Thymus (tissue), 11 donors: ENCODE data around the gene FCN3. TPM values are rescaled to one million over a fixed set of nuclear protein-coding genes. Genes with fewer than 3 reads are reported as not detected.

ENCODE experiments used
- DNase-seq, 9 donors: peaks; one replicate each; pipeline ENCODE4 v3.0.0-alpha.2; 2013; ENCODE audit warnings: low spot score in 9 of 9, low read depth in 6 of 9, missing footprints in 1 of 9
- H3K27ac ChIP-seq, 2 donors: one replicate each; pipeline ENCODE4 v1.5.1; 2013; ENCODE audit warnings: control low read depth in 1 of 2, low read depth in 1 of 2, low read length in 1 of 2, mild to moderate bottlenecking in 1 of 2, moderate library complexity in 1 of 2
- H3K27me3 ChIP-seq, 2 donors: one replicate each; pipeline ENCODE4 v1.5.1; 2013; ENCODE audit warnings: low read length in 1 of 2; ENCODE audit not compliant: control insufficient read depth in 2 of 2, insufficient read depth in 1 of 2
- H3K36me3 ChIP-seq, 2 donors: one replicate each; pipeline ENCODE4 v1.5.1; 2013; ENCODE audit warnings: low read length in 1 of 2, mild to moderate bottlenecking in 1 of 2, moderate library complexity in 1 of 2; ENCODE audit not compliant: control insufficient read depth in 2 of 2, insufficient read depth in 2 of 2
- H3K4me1 ChIP-seq, 2 donors: one replicate each; pipeline ENCODE4 v1.5.1; 2013; ENCODE audit warnings: low read length in 2 of 2; ENCODE audit not compliant: control insufficient read depth in 2 of 2, insufficient read depth in 2 of 2
- H3K4me3 ChIP-seq, 2 donors: one replicate each; pipeline ENCODE4 v1.5.1; 2013; ENCODE audit warnings: low read length in 2 of 2, control low read depth in 1 of 2, mild to moderate bottlenecking in 1 of 2
- H3K9me3 ChIP-seq, 2 donors: one replicate each; pipeline ENCODE4 v1.5.1; 2013; ENCODE audit warnings: low read length in 1 of 2, mild to moderate bottlenecking in 1 of 2; ENCODE audit not compliant: control insufficient read depth in 2 of 2, insufficient read depth in 1 of 2
- WGBS: extraction: QIAGEN DNeasy Blood & Tissue Kit; methylation state at CpG from one replicate; pipeline ENCODE4 v1.1.7; 2013; 5-methylcytosine and 5-hydroxymethylcytosine counted together
- polyA plus RNA-seq: library from polyadenylated mRNA; stranded (reverse); fragments of 200-250 nt; gene quantifications from one replicate; pipeline ENCODE4 v1.2.3, GENCODE V29; 2013
- total RNA-seq: library from RNA; stranded (reverse); fragments of 120-200 nt; gene quantifications from one replicate; pipeline ENCODE4 v1.2.4, GENCODE V29; 2013
- donor health status: healthy.

Gene FCN3
- total and polyA plus RNA-seq, 2 donors = 0.47 to 10.7 TPM

DNA sequence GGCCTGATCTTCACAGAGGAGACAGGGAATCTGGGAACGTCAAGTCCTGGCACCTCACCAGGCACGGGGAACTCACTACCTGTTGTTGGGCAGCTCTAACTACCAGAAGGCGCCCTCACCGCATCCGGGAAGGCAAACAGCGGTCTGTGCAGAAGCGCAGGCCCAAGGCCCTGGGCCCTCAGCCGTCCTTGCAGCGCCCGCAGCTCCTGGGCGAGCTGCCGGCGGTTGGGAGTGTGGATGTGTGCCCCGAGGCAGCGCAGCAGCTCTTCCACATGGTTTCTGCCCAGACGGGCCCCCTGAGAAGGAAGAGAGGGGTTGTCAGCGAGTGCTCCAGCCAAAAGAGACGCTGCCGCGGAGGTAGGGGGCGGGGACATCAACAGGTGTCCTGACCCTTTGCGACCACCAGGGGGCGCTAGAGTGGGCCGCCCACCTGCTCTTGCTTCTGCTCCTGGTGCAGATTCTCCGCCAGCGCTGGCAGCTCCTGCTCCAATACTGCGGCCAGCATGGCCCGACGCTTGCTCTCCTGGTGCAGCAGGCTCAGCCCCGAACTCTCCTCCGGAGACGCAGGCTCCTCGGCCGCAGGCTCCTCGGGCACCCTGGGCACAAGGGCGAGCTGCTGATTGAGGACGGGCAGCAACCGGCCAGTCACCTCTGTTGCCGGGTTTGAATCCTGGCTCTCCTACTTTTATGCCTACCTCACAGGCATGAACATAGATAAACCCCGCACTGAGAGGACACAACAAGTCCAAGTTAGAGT is 17.2 kb downstream of the FCN3 start:
- DNase-seq = peak in 7 of 9 donors; percentile 71 to 89 (median 82)
- peaks cover 2 to 45% of the 10 kb centered on the region in 2 donors for H3K27me3 ChIP-seq
- H3K36me3 ChIP-seq = peaks cover 0 to 9% of the 10 kb centered on the region in 2 donors
- 21% methylated on average over 40 of the region's 40 CpGs for WGBS
- H3K4me3 ChIP-seq = peak overlapping the region; percentile 46 to 53
- H3K9me3 ChIP-seq = peaks cover 0 to 3% of the 10 kb centered on the region in 2 donors
- H3K4me1 ChIP-seq = peaks cover 12 to 40% of the 10 kb centered on the region in 2 donors
- H3K27ac ChIP-seq = peak overlapping the region; percentile 57 to 82

DNA sequence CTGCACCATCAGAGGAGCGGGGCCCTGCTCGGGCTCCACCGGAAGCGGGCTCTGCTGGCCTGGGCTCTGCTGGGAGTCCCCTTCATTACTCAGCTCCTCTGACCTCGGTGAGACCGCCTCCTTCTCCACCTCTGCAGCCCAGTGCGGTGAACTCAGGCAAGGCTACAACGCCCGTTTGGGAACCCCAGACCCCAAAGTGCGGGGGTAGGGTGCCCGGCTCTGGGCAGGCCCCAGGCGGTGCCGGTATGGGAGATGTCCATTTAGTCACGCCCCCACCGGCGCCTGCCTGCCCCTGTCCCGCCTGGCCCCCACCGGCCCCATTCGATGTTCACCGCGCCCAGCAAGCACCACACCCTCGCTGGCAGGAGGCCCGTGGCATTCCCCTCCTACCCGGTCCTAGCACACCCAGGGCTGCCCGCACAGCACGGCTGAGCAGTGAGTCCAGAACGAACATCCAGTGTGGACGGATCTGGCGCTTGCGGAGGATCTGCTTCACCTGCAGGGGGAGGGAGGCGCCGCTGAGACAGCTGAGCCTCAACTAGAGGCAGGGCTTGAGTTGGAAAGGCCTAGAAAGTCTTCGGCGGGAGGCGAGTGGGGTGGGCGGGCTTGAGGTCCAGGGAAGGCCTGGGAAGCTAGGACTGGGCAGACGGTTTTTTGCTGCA is 17.9 kb downstream of the FCN3 start:
- Histone ChIP-seq H3K4me1 (peaks cover 12 to 40% of the 10 kb centered on the region in 2 donors), H3K36me3 (peaks cover 0 to 9% of the 10 kb centered on the region in 2 donors), H3K27ac (peak overlapping the region in 1 of 2 donors; percentile 46), H3K9me3 (peaks cover 0 to 3% of the 10 kb centered on the region in 2 donors), H3K27me3 (peaks cover 2 to 42% of the 10 kb centered on the region in 2 donors), H3K4me3 (peak overlapping the region; percentile 46 to 53)
- WGBS = 80% methylated on average over 37 of the region's 37 CpGs
- DNase-seq = no peak

DNA sequence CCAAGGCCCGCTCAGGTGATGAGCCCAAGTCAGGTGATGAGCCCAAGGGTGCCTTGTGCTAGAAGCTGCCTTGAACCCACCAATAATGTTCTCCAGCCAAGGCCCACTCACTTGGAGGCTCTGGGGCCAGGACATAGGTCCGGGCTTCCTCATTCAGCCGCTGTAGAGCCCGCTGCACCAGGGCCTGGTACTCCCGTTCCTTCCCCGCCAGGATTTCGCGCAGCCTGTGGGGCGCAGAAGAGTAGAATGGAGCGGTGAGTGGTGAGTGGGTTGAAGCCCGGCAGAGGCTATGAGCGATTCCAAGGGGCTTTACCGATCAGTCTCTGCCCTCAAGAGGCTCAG is 18.4 kb downstream of the FCN3 start:
- no peak for DNase-seq
- H3K9me3 ChIP-seq = peaks cover 0 to 3% of the 10 kb centered on the region in 2 donors
- H3K27me3 ChIP-seq = peaks cover 2 to 37% of the 10 kb centered on the region in 2 donors
- H3K36me3 ChIP-seq = peaks cover 0 to 12% of the 10 kb centered on the region in 2 donors
- no peak overlapping the region for H3K4me3 ChIP-seq
- WGBS = 90% methylated on average over 13 of the region's 13 CpGs
- no peak overlapping the region for H3K27ac ChIP-seq
- peaks cover 12 to 40% of the 10 kb centered on the region in 2 donors for H3K4me1 ChIP-seq

DNA sequence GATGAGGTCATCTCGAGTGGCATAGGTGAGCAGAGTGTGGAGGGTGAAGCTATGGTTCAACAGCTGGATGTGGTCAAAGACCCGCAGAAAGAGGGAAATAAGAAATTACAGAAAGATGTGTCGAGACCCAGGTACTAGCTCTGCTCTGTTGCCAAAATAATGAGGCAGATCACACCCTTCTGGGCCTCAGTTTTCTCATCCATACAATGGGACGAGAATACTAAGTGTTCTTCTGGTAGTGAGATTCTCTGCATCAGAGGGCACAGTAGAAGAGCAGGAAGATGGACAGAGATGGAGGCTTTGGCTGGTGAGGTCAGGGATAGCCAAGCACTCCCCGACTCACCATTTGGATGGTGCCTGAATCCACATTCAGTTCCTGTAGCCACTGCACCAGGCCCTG is 18.9 kb downstream of the FCN3 start:
- Histone ChIP-seq H3K27ac (no peak overlapping the region), H3K4me3 (no peak overlapping the region), H3K27me3 (peaks cover 2 to 37% of the 10 kb centered on the region in 2 donors), H3K36me3 (peaks cover under 1 to 14% of the 10 kb centered on the region in 2 donors), H3K9me3 (peaks cover 0 to 3% of the 10 kb centered on the region in 2 donors), H3K4me1 (peaks cover 12 to 34% of the 10 kb centered on the region in 2 donors)
- DNase-seq = no peak
- WGBS = 95% methylated on average over 5 of the region's 5 CpGs

DNA sequence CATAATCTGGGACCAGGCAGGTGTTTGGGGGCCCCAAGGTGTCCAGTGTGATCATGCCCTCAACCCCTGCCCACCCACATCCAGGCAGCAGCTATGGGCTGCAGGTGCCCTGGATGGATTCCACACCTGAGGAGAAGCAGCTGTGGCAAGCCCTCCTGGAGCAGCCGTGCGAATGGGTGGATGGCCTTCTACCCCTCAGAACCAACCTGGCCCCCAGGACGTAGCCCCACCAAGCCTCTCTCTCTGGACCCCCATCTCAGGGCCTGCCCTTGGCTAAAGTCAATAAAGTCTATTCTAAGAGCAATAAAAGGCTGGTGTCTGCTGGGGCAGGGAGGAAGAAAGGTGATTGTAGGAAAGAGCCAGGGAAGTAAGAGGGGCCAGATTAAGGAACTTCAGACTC is 21.0 kb downstream of the FCN3 start:
- peaks cover 2 to 22% of the 10 kb centered on the region in 2 donors for H3K36me3 ChIP-seq
- peaks cover 0 to 31% of the 10 kb centered on the region in 2 donors for H3K27me3 ChIP-seq
- no peak for DNase-seq
- 95% methylated on average over 3 of the region's 3 CpGs for WGBS
- H3K27ac ChIP-seq = no peak overlapping the region
- H3K9me3 ChIP-seq = no peaks in the 10 kb centered on the region
- no peak overlapping the region for H3K4me3 ChIP-seq
- peaks cover 12 to 31% of the 10 kb centered on the region in 2 donors for H3K4me1 ChIP-seq

DNA sequence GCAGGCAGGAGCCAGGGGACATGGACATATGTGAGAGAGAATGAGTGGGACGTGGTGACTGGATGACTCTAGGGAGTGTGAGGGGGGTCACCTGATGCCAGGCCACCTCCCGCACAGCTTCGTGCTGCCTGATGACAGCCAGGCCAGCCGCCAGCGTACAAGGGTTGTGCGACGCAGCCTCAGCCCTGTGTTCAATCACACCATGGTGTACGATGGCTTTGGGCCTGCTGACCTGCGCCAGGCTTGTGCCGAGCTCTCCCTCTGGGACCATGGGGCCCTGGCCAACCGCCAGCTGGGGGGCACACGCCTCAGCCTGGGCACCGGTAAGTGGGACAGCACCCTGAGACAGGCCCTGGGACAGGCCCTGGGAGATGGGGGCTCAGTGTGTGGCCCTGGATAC is 21.5 kb downstream of the FCN3 start:
- Histone ChIP-seq H3K36me3 (peaks cover 2 to 22% of the 10 kb centered on the region in 2 donors), H3K4me3 (no peak overlapping the region), H3K9me3 (no peaks in the 10 kb centered on the region), H3K27ac (no peak overlapping the region), H3K27me3 (peaks cover 0 to 27% of the 10 kb centered on the region in 2 donors), H3K4me1 (peaks cover 12 to 32% of the 10 kb centered on the region in 2 donors)
- DNase-seq = no peak
- WGBS = 97% methylated on average over 13 of the region's 13 CpGs

DNA sequence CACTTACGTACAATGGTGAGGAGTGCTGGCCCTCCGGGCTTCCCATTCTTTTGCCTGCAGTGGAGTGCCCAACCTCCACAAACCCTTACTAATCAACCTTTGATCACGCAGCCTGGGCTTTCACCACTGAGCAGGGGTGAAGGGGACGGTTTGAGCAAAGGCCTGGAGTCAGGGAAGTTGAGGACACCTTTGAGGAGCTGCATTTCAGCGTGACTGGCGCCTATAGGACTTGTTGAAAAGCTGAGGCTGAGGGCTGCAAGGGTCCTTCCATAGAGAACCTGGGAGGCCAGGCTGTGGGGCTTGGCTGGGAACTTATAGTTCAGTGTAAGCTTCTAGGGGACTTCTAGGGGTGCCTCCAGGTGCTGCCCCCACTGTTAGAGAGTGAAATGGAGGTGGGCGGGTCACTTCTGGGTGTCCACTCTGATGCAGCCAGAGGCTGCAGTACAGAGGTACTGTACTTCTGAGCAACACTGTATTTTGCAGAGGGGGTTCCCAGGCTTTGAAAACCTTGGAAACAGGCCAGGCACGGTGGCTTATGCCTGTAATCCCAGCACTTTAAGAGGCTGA is 23.0 kb downstream of the FCN3 start:
- Histone ChIP-seq H3K4me1 (peaks cover 2 to 18% of the 10 kb centered on the region in 2 donors), H3K4me3 (no peak overlapping the region), H3K27ac (no peak overlapping the region), H3K36me3 (peaks cover 2 to 25% of the 10 kb centered on the region in 2 donors), H3K9me3 (no peaks in the 10 kb centered on the region), H3K27me3 (peaks cover 0 to 20% of the 10 kb centered on the region in 2 donors)
- DNase-seq = no peak
- WGBS = 93% methylated on average over 8 of the region's 8 CpGs

DNA sequence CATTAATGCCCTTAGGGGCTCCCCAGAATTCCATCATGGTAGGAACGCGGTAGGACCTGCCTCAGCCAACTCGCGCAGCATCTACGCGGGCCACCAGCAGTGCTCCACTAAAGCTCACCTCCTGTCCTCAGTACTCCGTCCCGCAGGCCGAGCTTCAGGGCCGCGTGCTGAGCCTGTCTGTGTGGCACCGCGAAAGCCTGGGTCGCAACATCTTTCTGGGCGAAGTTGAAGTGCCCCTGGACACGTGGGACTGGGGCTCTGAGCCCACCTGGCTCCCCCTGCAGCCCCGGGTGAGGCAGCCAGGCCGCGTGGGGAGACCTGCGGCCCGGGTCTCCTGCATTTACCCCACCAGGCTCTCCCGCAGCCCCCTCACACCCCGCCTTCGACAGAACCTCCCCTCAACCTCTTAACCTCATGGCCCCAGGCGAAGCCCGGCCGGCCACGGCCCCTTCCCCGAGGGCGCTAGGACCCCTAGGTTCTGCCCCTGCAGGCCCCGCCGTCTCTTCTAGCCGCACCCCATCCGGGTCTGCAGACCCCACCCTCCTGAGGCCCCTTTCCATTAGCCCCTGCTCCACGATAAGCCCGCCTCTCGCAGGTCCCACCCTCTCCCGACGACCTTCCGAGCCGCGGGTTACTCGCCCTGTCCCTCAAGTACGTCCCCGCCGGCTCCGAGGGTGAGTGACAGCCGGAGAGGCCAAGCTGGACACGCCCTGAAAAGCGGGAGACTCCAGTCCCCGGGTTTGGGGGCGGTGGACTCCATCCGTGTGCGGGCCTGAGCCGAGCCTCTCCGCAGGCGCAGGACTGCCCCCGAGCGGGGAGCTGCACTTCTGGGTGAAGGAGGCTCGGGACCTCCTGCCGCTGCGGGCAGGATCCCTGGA is 23.7 kb downstream of the FCN3 start:
- 93% methylated on average over 62 of the region's 62 CpGs for WGBS
- Histone ChIP-seq H3K27ac (no peak overlapping the region), H3K4me1 (peaks cover 2 to 11% of the 10 kb centered on the region in 2 donors), H3K27me3 (peaks cover 0 to 20% of the 10 kb centered on the region in 2 donors), H3K36me3 (peaks cover 8 to 29% of the 10 kb centered on the region in 2 donors), H3K4me3 (no peak overlapping the region), H3K9me3 (no peaks in the 10 kb centered on the region)
- no peak for DNase-seq
